Panc1 (cell line): ENCODE measurements around the gene PDP2. TPM values are rescaled to one million over a fixed set of nuclear protein-coding genes. Genes with fewer than 3 reads are reported as not detected.

Experiments used
- ATAC-seq: fragments of 200-7000 bp; cut with Tn5 transposase; 2 replicates; pipeline ENCODE4 v1.9.1; 2020; ENCODE audit warnings: mild to moderate bottlenecking, moderate library complexity
- BruUV-seq: library from RNA; stranded (reverse); fragments of 400-500 nt; replicated peaks from 2 replicates; lab custom pipeline; 2021; lab: Mats Ljungman, UMichigan
- CTCF ChIA-PET: fragments of 300-600 bp; sonication (Branson Sonifier 250); formaldehyde crosslinking; loops from one replicate; lab custom pipeline; 2022; ENCODE audit warnings: antibody characterized with exemption; lab: Charles Lee
- POLR2A ChIA-PET: fragments of 300-600 bp; sonication (Branson Sonifier 250); formaldehyde crosslinking; loops from one replicate; lab custom pipeline; 2022; ENCODE audit warnings: antibody characterized with exemption; lab: Charles Lee
- DNase-seq: peaks from one replicate; pipeline ENCODE4 v3.0.0-alpha.2; 2010; ENCODE audit warnings: low read depth, low spot score
- H3K27ac ChIP-seq: 2 replicates; pipeline ENCODE4 v1.5.1; 2011; ENCODE audit warnings: mild to moderate bottlenecking, low read length, inconsistent platforms
- H3K27me3 ChIP-seq: fragments of 200-500 bp; sonication (Bioruptor generic); 2 replicates; pipeline ENCODE4 v1.6.0; 2014; ENCODE audit warnings: low read length, inconsistent platforms; ENCODE audit not compliant: control insufficient read depth, insufficient read depth
- H3K36me3 ChIP-seq: fragments of 200-500 bp; sonication (Bioruptor generic); 2 replicates; pipeline ENCODE4 v1.5.1; 2014; ENCODE audit warnings: inconsistent platforms, mild to moderate bottlenecking, low read length, moderate library complexity; ENCODE audit not compliant: control insufficient read depth, insufficient read depth
- H3K4me1 ChIP-seq: 2 replicates; pipeline ENCODE4 v1.5.1; 2011; ENCODE audit warnings: inconsistent platforms, mild to moderate bottlenecking, low read length, moderate library complexity; ENCODE audit not compliant: control insufficient read depth, insufficient read depth
- H3K4me3 ChIP-seq, 2 experiments: 2 replicates each; pipeline ENCODE4 v1.5.1; 2011 to 2012; ENCODE audit warnings: low read depth in 2 of 2, low read length in 2 of 2, mild to moderate bottlenecking in 2 of 2, inconsistent platforms in 1 of 2, moderate library complexity in 1 of 2
- H3K9me3 ChIP-seq: fragments of 200-500 bp; sonication (Bioruptor generic); 2 replicates; pipeline ENCODE4 v1.5.1; 2014; ENCODE audit warnings: low read depth, mild to moderate bottlenecking, inconsistent platforms, low read length, moderate library complexity; ENCODE audit not compliant: control insufficient read depth, insufficient read depth
- CTCF ChIP-seq: fragments of 450-650 bp; IDR thresholded peaks from 2 replicates; pipeline ENCODE4 v1.5.1; 2017; ENCODE audit warnings: mild to moderate bottlenecking
- POLR2AphosphoS5 ChIP-seq: IDR thresholded peaks from 2 replicates; pipeline ENCODE4 v1.6.1; 2012; ENCODE audit warnings: mild to moderate bottlenecking, low read depth, low read length, moderate library complexity
- REST ChIP-seq, 2 experiments: IDR thresholded peaks; 2 replicates each; pipeline ENCODE4 v1.6.1; 2011 to 2012; ENCODE audit warnings: low read depth in 2 of 2, control low read depth in 1 of 2, low read length in 1 of 2, mild to moderate bottlenecking in 1 of 2, moderate library complexity in 1 of 2; ENCODE audit not compliant: insufficient read depth in 1 of 2
- SIN3A ChIP-seq: IDR thresholded peaks from 2 replicates; pipeline ENCODE4 v1.6.1; 2012; ENCODE audit warnings: low read depth, mild to moderate bottlenecking, low read length, moderate library complexity, borderline replicate concordance; ENCODE audit not compliant: insufficient read depth
- TCF7L2 ChIP-seq: IDR thresholded peaks from 2 replicates; pipeline ENCODE4 v1.6.1; 2011; ENCODE audit warnings: mild to moderate bottlenecking, low read depth, low read length, inconsistent platforms
- in situ Hi-C: cut with HindIII; loops from 2 replicates; pipeline ENCODE4 v1.10.0; 2016; ENCODE audit warnings: low sequenced_read_pairs, low pct_unique_long_range_greater_than_20kb
- intact Hi-C: fragments of 100-400 bp; cut with micrococcal nuclease; formaldehyde crosslinking; loops from one replicate; pipeline ENCODE4 v1.10.0; 2022; ENCODE audit not compliant: unreplicated experiment
- total RNA-seq: library from RNA; stranded (reverse); gene quantifications from one replicate; pipeline ENCODE4 v1.2.1, GENCODE V29; 2021; ENCODE audit not compliant: unreplicated experiment

PDP2 gene
- total RNA-seq, 1 experiment from 2014 or later = 15.9 TPM

GRCh38 chr16:66928702-66929388, 48.5 kb downstream of the PDP2 start:
- Histone ChIP-seq H3K4me3 (no peak overlapping the region), H3K36me3 (peaks cover 5% of the 10 kb centered on the region; the same call in 1 of the 2 replicates), H3K9me3 (no peaks in the 10 kb centered on the region), H3K27me3 (no peaks in the 10 kb centered on the region), H3K27ac (no peak overlapping the region), H3K4me1 (peaks cover 6% of the 10 kb centered on the region; the same call in 1 of the 2 replicates)
- ChIA-PET POLR2A (interaction anchor here (0.7 kb wide), 1 partner anchor 10 kb away, joined by 5 read pairs; no protein-coding TSS in a partner anchor), CTCF (interaction anchor here (0.6 to 0.9 kb wide), 3 partner anchors 17 to 34 kb away, joined by 3 to 5 read pairs (median 3); no protein-coding TSS in a partner anchor)
- in situ Hi-C loops = no loop called here
- BruUV-seq = no TSS peak
- no peak for ATAC-seq
- TF ChIP-seq POLR2AphosphoS5 (no peak), TCF7L2 (no peak), SIN3A (no peak), CTCF (no peak; the same call in 1 of the 2 replicates), REST (IDR thresholded peaks at IDR 0.05; ENCODE audit: insufficient read depth in 1 of 2, low read depth in 2 of 2, low read length in 1 of 2) (no peak)
- intact Hi-C loops = no loop called here
- DNase-seq = no peak

GRCh38 chr16:66930189-66930588, 49.9 kb downstream of the PDP2 start:
- Histone ChIP-seq H3K27me3 (no peaks in the 10 kb centered on the region), H3K36me3 (peaks cover 8% of the 10 kb centered on the region; the same call in 1 of the 2 replicates), H3K9me3 (no peaks in the 10 kb centered on the region), H3K27ac (no peak overlapping the region), H3K4me1 (peaks cover 6% of the 10 kb centered on the region; the same call in 1 of the 2 replicates), H3K4me3 (no peak overlapping the region)
- TF ChIP-seq POLR2AphosphoS5 = no peak
- TF ChIP-seq CTCF = no peak
- TF ChIP-seq SIN3A = no peak
- no peak for TF ChIP-seq REST (IDR thresholded peaks at IDR 0.05; ENCODE audit: insufficient read depth in 1 of 2, low read depth in 2 of 2, low read length in 1 of 2)
- no peak for TF ChIP-seq TCF7L2
- ChIA-PET CTCF (no interaction called here), POLR2A (no interaction called here)
- intact Hi-C loops (no loop called here), in situ Hi-C loops (no loop called here)
- DNase-seq (no peak), ATAC-seq (no peak)
- no TSS peak for BruUV-seq
